CD14-positive monocyte (primary cell): Measurements from ENCODE around the gene TMUB1. TPM values are rescaled to one million over a fixed set of nuclear protein-coding genes. Genes with fewer than 3 reads are reported as not detected.

Source experiments
- DNase-seq, 3 donors: peaks; one replicate each; pipeline ENCODE4 v3.0.0-alpha.2; 2011 to 2022
- H2AFZ ChIP-seq: 2 replicates; pipeline ENCODE4 v1.6.0; 2012; ENCODE audit warnings: mild to moderate bottlenecking, low read depth, low read length, inconsistent platforms; ENCODE audit not compliant: insufficient read depth, poor library complexity, severe bottlenecking
- H3K27ac ChIP-seq, 2 donors: 1 replicate in 1 of 2; 2 replicates in 1 of 2; pipeline ENCODE4 v1.5.1; 2012 to 2013; ENCODE audit warnings: low read length in 2 of 2, control low read depth in 1 of 2, inconsistent platforms in 1 of 2, low read depth in 1 of 2, mild to moderate bottlenecking in 1 of 2
- H3K27me3 ChIP-seq, 2 donors: one replicate each; pipeline versions ENCODE4 v1.6.0 to v1.6.1; 2011 to 2013; ENCODE audit warnings: low read length in 2 of 2; ENCODE audit not compliant: control insufficient read depth in 2 of 2, insufficient read depth in 2 of 2
- H3K36me3 ChIP-seq, 2 donors: replicated peaks in 1 of 2; 1 replicate in 1 of 2; 2 replicates in 1 of 2; pipeline versions ENCODE4 v1.5.1 to v1.6.1; 2012 to 2013; ENCODE audit warnings: low read length in 2 of 2, control low read depth in 1 of 2, inconsistent platforms in 1 of 2, mild to moderate bottlenecking in 1 of 2; ENCODE audit not compliant: insufficient read depth in 2 of 2, control insufficient read depth in 1 of 2
- H3K4me1 ChIP-seq, 2 donors: 1 replicate in 1 of 2; 2 replicates in 1 of 2; pipeline versions ENCODE4 v1.5.1 to v1.6.1; 2012 to 2013; ENCODE audit warnings: low read length in 2 of 2, control low read depth in 1 of 2, inconsistent platforms in 1 of 2, mild to moderate bottlenecking in 1 of 2, moderate library complexity in 1 of 2; ENCODE audit not compliant: insufficient read depth in 2 of 2, control insufficient read depth in 1 of 2
- H3K4me2 ChIP-seq: replicated peaks from 2 replicates; pipeline ENCODE3; 2012; ENCODE audit warnings: low read length, moderate library complexity, mild to moderate bottlenecking; ENCODE audit not compliant: poor library complexity, severe bottlenecking; ENCODE audit errors: extremely low read depth
- H3K4me3 ChIP-seq, 3 experiments: fragments of 200-600 bp in 1 of 3; sonication (generic) in 1 of 3; replicated peaks in 1 of 3; 1 replicate in 2 of 3; 2 replicates in 1 of 3; pipeline ENCODE4 v1.5.1; 2011 to 2013; ENCODE audit warnings: low read length in 3 of 3, mild to moderate bottlenecking in 3 of 3, control low read depth in 2 of 3, low read depth in 2 of 3, inconsistent platforms in 1 of 3, moderate library complexity in 1 of 3
- H3K79me2 ChIP-seq: 2 replicates; pipeline ENCODE4 v1.6.0; 2012; ENCODE audit warnings: mild to moderate bottlenecking, control low read depth, inconsistent platforms, low read length, moderate library complexity; ENCODE audit not compliant: insufficient read depth
- H3K9ac ChIP-seq: 2 replicates; pipeline ENCODE4 v1.6.0; 2017; ENCODE audit warnings: low read length, mild to moderate bottlenecking; ENCODE audit not compliant: insufficient read depth, poor library complexity, severe bottlenecking
- H3K9me3 ChIP-seq, 2 donors: replicated peaks in 1 of 2; 1 replicate in 1 of 2; 2 replicates in 1 of 2; pipeline versions ENCODE4 v1.5.1 to v1.6.1; 2012 to 2013; ENCODE audit warnings: low read length in 2 of 2, control low read depth in 1 of 2; ENCODE audit not compliant: control insufficient read depth in 1 of 2, insufficient read depth in 1 of 2
- H4K20me1 ChIP-seq: 2 replicates; pipeline ENCODE4 v1.6.0; 2012; ENCODE audit warnings: mild to moderate bottlenecking, low read length, control low read depth, moderate library complexity; ENCODE audit not compliant: insufficient read depth
- H3K27ac Mint-ChIP-seq, 7 donors: one replicate each; pipeline ENCODE4 v1.8.0; 2020; ENCODE audit warnings: mild to moderate bottlenecking in 7 of 7, mixed read lengths in 7 of 7, moderate library complexity in 6 of 7, inconsistent platforms in 2 of 7
- H3K27me3 Mint-ChIP-seq, 3 donors: one replicate each; pipeline ENCODE4 v1.8.0; 2021 to 2022; ENCODE audit warnings: low read depth in 3 of 3, mild to moderate bottlenecking in 3 of 3, mixed read lengths in 3 of 3, moderate library complexity in 3 of 3, inconsistent platforms in 1 of 3
- H3K36me3 Mint-ChIP-seq, 2 donors: one replicate each; pipeline ENCODE4 v1.8.0; 2020; ENCODE audit warnings: mixed read lengths in 2 of 2, inconsistent platforms in 1 of 2, mild to moderate bottlenecking in 1 of 2
- H3K4me1 Mint-ChIP-seq: one replicate; pipeline ENCODE4 v1.8.0; 2020; ENCODE audit warnings: mild to moderate bottlenecking, mixed read lengths
- H3K4me3 Mint-ChIP-seq, 2 donors: one replicate each; pipeline ENCODE4 v1.8.0; 2020; ENCODE audit warnings: mild to moderate bottlenecking in 2 of 2, mixed read lengths in 2 of 2, moderate library complexity in 1 of 2
- H3K9me3 Mint-ChIP-seq, 7 donors: one replicate each; pipeline ENCODE4 v1.8.0; 2020 to 2022; ENCODE audit warnings: mixed read lengths in 7 of 7, mild to moderate bottlenecking in 6 of 7, moderate library complexity in 6 of 7, inconsistent platforms in 2 of 7
- WGBS: methylation state at CpG from one replicate; pipeline ENCODE4 v1.1.5; 2013; ENCODE audit warnings: missing lambda C conversion rate; ENCODE audit not compliant: insufficient coverage; 5-methylcytosine and 5-hydroxymethylcytosine counted together
- intact Hi-C, 2 donors: fragments of 100-400 bp; cut with micrococcal nuclease; formaldehyde crosslinking; loops; one replicate each; pipeline versions ENCODE4 v1.15.0 to v1.15.1; 2023
- polyA plus RNA-seq, 3 donors: library from polyadenylated mRNA; depleted of rRNA in 1 of 3; unstranded in 2 of 3; stranded (reverse) in 1 of 3; fragments of 300-500 nt in 2 of 3; fragments of >200 nt in 1 of 3; fragmentation: Illumina TruSeq in 2 of 3; gene quantifications; 1 replicate in 2 of 3; 2 replicates in 1 of 3; pipeline ENCODE4 v1.2.3, GENCODE V29; 2012 to 2021
- TF ChIP-seq, protein P1 (sequence below): fragments of 200-600 bp; IDR thresholded peaks from one replicate; pipeline ENCODE4 v1.8.0; 2022; ENCODE audit warnings: antibody characterized with exemption, mild to moderate bottlenecking

TMUB1 gene
- polyA plus RNA-seq, 3 donors: 17.4 to 28.2 (median 19.8) TPM

DNA sequence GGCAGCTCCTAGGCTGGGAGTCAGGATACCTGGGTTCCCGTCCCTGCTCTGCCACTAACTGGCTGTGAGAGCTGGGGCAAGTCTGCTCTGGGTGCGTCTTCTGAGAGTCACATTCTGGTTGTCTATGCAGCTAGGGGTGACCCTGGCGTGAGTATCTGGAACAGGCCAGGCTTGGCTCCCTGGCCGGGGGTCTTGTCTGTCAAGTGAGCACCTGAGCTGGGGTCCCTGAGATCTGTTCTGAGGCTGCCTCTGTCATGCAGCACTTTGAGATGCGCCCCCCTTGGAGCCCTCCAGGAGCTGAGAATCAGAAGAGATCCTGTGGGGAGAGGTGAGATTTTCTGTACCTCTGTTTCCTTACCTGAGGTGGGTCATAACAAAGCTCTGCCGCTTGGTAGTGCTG lies 10.5 kb upstream of the TMUB1 start:
- H3K27me3 ChIP-seq: no peaks in the 10 kb centered on the region
- Mint-ChIP-seq H3K9me3 (peaks cover 0 to 2% (median 0%) of the 10 kb centered on the region in 7 donors), H3K4me1 (peaks cover 38% of the 10 kb centered on the region), H3K36me3 (peaks cover 25 to 33% of the 10 kb centered on the region in 2 donors), H3K4me3 (no peak overlapping the region), H3K27me3 (no peaks in the 10 kb centered on the region), H3K27ac (no peak overlapping the region)
- no peaks in the 10 kb centered on the region for H3K9me3 ChIP-seq
- no peak overlapping the region for H3K4me3 ChIP-seq
- TF ChIP-seq, protein P1, sequence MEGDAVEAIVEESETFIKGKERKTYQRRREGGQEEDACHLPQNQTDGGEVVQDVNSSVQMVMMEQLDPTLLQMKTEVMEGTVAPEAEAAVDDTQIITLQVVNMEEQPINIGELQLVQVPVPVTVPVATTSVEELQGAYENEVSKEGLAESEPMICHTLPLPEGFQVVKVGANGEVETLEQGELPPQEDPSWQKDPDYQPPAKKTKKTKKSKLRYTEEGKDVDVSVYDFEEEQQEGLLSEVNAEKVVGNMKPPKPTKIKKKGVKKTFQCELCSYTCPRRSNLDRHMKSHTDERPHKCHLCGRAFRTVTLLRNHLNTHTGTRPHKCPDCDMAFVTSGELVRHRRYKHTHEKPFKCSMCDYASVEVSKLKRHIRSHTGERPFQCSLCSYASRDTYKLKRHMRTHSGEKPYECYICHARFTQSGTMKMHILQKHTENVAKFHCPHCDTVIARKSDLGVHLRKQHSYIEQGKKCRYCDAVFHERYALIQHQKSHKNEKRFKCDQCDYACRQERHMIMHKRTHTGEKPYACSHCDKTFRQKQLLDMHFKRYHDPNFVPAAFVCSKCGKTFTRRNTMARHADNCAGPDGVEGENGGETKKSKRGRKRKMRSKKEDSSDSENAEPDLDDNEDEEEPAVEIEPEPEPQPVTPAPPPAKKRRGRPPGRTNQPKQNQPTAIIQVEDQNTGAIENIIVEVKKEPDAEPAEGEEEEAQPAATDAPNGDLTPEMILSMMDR: no peak
- no peak overlapping the region for H2AFZ ChIP-seq
- peaks cover 84% of the 10 kb centered on the region for H3K79me2 ChIP-seq
- H3K27ac ChIP-seq: no peak overlapping the region
- no peak for DNase-seq
- H3K4me1 ChIP-seq: peaks cover 22 to 29% of the 10 kb centered on the region in 2 donors
- 98% methylated on average over 6 of the region's 6 CpGs for WGBS
- H3K9ac ChIP-seq: no peak overlapping the region
- H4K20me1 ChIP-seq: peaks cover 99% of the 10 kb centered on the region
- no peak overlapping the region for H3K4me2 ChIP-seq
- H3K36me3 ChIP-seq: peaks cover 2 to 17% of the 10 kb centered on the region in 2 donors
- intact Hi-C loops: loop anchor here in 1 of 2 donors (2.0 to 10.0 kb wide), 3 partner anchors 15 to 59 kb away; no protein-coding TSS in a partner anchor

DNA sequence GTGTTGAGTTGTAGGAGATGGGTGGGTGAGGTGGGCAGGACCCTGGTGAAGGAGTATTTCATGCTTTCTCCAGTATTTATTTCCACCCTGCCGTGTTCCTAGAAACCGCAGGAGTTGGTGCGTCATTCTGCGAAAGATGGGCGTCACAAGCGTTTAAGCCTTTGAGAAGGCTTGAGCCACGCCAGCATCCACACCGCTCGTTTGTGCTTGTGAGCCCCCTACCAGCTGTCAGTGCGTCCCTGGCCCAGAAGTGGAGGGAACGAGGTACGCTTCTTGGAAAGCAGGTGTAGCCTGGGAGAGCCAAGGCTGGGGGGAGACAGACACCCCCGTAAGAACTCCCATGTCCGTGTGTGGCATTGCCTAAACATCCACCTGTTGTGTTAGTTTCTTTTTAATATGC lies 8.7 kb upstream of the TMUB1 start:
- H3K4me3 Mint-ChIP-seq: no peak overlapping the region
- TF ChIP-seq, protein P1: no peak

More for the DNA sequence above, 8.7 kb upstream of the TMUB1 start:
- DNase-seq: no peak
- intact Hi-C loops: loop anchor here (1.0 to 10.0 kb wide), 3 partner anchors 13 to 57 kb away; no protein-coding TSS in a partner anchor
- peaks cover 2 to 17% of the 10 kb centered on the region in 2 donors for H3K36me3 ChIP-seq
- no peaks in the 10 kb centered on the region for H3K27me3 Mint-ChIP-seq
- peaks cover 0 to 2% (median 0%) of the 10 kb centered on the region in 7 donors for H3K9me3 Mint-ChIP-seq
- H3K4me2 ChIP-seq: no peak overlapping the region
- peaks cover 76% of the 10 kb centered on the region for H3K79me2 ChIP-seq
- peaks cover 37 to 46% of the 10 kb centered on the region in 2 donors for H3K4me1 ChIP-seq
- peaks cover 97% of the 10 kb centered on the region for H4K20me1 ChIP-seq
- no peaks in the 10 kb centered on the region for H3K27me3 ChIP-seq
- H3K36me3 Mint-ChIP-seq: peaks cover 23 to 28% of the 10 kb centered on the region in 2 donors
- 97% methylated on average over 13 of the region's 14 CpGs for WGBS
- H3K9ac ChIP-seq: no peak overlapping the region
- no peak overlapping the region for H3K4me3 ChIP-seq
- H3K27ac Mint-ChIP-seq: no peak overlapping the region
- no peaks in the 10 kb centered on the region for H3K9me3 ChIP-seq
- no peak overlapping the region for H2AFZ ChIP-seq
- peaks cover 45% of the 10 kb centered on the region for H3K4me1 Mint-ChIP-seq
- H3K27ac ChIP-seq: no peak overlapping the region
